Activated CD4-positive, CD25-positive, alpha-beta regulatory T cell treated with anti-CD3 and anti-CD28 coated beads, Interleukin-2, amount 50 U/mL, for 24 hours (primary cell): Measurements from ENCODE around the gene BPGM.
A peak's percentile ranks its signal among the peaks of the same experiment; 100 is the strongest.

Source experiments
- ATAC-seq, 2 donors: fragments of 150-1000 bp; cut with Tn5 transposase; one replicate each; pipeline ENCODE4 v1.10.0; 2021; ENCODE audit warnings: mild to moderate bottlenecking in 1 of 2, moderate library complexity in 1 of 2

Gene BPGM

GRCh38 chr7:134699021-134699818 is 52.6 kb downstream of the BPGM start:
- no peak for ATAC-seq

- no peak for ATAC-seq
Measured at GRCh38 chr7:134699899-134700298, 53.2 kb downstream of the BPGM start.

DNA sequence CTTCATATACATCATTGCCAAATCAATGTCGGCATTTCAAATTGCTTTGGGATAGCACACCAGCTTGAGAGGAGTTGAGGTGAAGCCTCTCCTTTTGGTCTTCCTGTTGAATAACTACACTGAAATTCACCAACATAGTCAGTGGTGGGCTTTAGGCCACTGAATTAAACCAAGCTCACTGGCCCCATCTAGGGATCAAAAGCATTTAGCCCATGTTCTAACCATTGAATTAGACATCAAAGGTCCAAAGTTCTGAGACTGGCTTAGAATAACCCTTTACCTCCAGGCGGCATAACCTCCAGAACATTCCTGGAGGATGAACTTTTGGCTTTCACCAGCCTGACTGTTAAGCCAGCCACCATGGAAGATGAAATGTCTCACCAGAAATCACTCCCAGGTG is 54.6 kb downstream of the BPGM start:
- peak in 1 of 2 donors; percentile 38 for ATAC-seq

- ATAC-seq: no peak
Measured at GRCh38 chr7:134702366-134703240, 56.0 kb downstream of the BPGM start.

GRCh38 chr7:134703241-134703594 is 56.6 kb downstream of the BPGM start:
- no peak for ATAC-seq

- no peak for ATAC-seq
Measured at GRCh38 chr7:134703782-134704181, 57.1 kb downstream of the BPGM start.

- ATAC-seq: no peak
Measured at GRCh38 chr7:134704827-134705226, 58.2 kb downstream of the BPGM start.

DNA sequence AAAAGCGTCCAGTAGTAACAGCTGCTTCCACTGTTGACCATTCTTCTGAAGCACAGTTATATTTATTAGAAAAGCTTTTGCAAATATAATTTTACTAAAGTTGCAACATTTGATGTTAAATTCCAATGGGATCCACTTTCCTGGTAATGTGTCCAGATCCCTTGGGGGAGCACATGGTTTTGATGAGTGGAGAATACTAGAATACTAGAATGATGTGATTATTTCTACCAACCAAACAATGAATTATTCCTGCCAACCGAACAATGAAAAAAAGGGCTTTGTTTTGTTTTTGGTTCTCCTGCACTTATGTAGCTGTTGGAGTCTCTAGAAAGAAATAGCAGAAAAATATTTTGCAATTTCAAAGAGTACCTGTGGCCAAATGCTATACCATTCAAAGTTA is 59.1 kb downstream of the BPGM start:
- no peak for ATAC-seq

- ATAC-seq: no peak
Measured at GRCh38 chr7:134706468-134706867, 59.8 kb downstream of the BPGM start.

DNA sequence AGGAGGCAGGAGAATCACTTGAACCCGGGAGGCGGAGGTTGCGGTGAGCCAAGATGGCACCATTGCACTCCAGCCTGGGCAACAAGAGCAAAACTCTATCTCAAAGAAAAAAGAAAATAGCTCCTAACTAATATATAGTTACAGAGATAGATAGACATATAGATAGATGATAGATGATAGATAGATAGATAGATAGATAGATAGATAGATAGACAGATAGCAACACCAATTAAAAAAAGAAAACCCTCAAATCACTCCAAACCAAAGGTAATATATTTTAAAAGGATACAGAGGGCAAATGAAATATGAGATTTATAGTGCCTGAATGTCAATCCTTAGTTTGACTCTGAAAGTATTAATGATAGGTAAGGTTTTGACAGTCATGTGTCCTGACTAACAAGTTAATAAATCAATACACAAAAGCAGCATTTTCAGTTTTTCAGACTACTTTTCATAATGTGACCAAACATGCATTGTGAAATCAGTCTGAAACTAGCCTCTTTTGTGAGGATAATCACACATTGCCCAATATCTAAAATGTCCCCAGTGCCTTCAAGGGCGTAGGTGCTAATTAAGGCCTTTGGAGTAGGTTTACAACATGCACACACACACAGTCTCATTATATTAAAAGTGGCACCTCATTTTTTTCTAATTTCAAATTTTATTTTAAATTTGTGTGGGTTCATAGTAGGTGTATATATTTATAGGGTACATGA is 61.2 kb downstream of the BPGM start:
- ATAC-seq: no peak

- no peak for ATAC-seq
Measured at GRCh38 chr7:134708692-134709091, 62.0 kb downstream of the BPGM start.

- ATAC-seq: no peak
Measured at GRCh38 chr7:134709197-134709596, 62.5 kb downstream of the BPGM start.

GRCh38 chr7:134710511-134710853 is 63.8 kb downstream of the BPGM start:
- ATAC-seq: no peak

GRCh38 chr7:134710854-134711624 is 64.4 kb downstream of the BPGM start:
- peak; percentile 86 to 90 for ATAC-seq

DNA sequence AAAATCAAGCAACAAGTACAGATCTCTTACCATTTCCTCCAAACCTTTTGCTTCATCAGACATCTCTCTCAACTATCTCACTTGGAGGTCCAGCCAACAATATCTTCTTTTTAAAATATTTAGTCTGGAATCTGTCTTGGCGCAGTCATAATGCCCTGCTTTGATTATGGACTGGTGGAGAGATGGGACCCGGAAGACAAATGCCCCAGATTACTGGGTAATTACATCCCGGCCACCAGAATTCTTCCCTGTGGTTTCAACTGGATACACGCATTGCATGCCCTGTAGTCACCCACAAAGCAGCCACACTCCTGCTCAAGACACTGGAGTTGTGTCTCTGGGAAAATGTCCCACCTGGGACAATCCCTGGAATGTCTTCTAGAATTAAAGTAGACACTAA is 65.5 kb downstream of the BPGM start:
- ATAC-seq: no peak

GRCh38 chr7:134714470-134715205 is 68.0 kb downstream of the BPGM start:
- no peak for ATAC-seq

DNA sequence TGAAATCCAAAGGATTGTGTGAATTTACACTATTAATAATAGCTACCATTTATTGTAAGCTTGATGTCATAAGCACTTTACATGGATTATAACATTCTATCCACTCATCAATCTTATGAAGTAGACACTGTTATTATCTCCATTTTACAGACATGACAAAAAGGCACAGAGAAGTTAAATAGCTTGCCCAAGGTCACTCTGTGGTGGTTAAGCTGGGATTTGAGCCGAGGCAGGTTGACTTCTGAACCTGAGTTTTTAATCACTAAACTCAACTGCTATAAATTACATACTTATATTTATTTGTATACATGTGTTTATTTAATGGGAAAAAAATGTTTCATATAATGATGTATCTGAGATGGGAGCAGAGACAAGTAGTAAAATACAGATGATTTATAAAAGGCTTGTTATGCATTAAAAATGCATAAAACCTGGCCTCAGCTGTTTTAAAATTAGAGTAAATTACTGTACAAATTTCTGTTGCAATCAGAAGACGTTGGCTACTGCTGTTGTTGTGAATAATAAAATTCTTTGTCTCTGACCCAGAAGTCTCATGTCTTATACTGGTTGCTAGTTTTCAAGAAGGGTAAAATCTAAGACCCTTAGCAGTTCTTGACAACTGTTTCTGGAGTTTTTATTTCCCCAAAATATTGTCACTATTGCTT is 71.7 kb downstream of the BPGM start:
- ATAC-seq: no peak

DNA sequence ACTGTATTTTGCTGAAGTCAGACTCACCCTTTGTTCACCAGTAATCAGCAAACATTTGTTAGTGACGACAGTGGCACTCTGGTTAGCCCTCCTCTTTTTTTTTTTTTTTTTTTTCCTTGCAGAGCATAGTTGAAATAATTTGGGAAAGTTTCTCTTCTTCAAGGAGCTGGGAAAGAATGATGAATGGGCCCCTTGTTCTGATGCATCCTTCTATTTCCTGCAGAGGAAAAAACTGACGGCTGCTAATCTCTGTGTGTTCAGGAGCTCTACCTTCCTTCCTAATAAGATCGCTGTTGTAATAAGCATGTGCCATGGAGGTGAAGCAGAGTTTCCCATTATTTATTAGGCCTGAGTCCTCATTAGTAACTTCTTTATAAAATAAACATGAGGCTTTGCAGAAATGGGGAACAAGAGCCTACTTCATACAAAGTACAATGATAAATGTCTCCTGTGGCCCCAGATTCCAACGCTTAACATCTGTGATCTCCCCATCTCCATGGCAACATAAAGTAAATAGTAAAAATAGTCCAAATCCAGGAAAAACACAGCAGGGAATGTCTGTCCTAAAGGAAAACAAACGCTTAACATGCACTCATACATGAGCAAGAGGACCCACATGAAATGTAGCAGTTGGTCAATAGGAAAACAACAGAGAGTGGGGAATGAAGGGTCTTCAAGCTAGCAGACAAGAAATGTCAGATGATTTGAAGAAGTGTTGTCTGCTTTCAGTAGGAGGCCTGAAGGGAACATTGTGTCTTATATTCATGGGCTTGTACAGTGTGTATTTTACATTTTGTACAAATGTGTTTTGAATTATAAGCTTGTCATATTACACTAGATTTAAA is 73.7 kb downstream of the BPGM start:
- ATAC-seq: no peak

- no peak for ATAC-seq
Measured at GRCh38 chr7:134721171-134721570, 74.5 kb downstream of the BPGM start.

DNA sequence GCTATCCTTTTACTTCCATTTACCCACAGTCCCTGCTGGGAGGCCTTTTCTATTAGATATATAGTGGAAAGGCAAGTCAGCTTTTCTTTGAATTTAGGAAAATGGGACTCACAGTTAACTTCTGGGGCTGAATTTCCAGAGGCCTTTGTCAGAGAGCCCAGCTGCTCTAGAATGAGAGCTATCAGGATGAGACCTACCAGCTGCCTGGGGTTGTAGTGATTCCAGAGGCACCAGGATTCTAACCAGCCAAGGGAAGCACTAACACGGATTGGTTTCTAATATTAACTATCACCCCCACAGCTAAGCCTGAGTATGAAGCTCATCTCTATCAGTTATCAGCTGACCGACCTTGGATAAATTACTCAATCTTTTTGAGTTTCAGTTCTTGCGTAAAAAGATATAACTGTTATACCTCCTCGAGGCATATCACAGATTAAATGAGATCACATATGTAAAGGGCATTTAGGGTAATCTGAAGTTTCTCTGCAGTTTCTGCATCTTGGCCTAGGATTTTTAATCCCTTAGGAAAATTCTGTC is 76.2 kb downstream of the BPGM start:
- no peak for ATAC-seq
